Retina (tissue), 1 donor: Measurements from ENCODE around the gene HYAL3.

Source experiments
- DNase-seq: peaks from one replicate; pipeline ENCODE4 v3.0.0-alpha.2; 2016

Gene HYAL3, protein sequence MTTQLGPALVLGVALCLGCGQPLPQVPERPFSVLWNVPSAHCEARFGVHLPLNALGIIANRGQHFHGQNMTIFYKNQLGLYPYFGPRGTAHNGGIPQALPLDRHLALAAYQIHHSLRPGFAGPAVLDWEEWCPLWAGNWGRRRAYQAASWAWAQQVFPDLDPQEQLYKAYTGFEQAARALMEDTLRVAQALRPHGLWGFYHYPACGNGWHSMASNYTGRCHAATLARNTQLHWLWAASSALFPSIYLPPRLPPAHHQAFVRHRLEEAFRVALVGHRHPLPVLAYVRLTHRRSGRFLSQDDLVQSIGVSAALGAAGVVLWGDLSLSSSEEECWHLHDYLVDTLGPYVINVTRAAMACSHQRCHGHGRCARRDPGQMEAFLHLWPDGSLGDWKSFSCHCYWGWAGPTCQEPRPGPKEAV

DNA sequence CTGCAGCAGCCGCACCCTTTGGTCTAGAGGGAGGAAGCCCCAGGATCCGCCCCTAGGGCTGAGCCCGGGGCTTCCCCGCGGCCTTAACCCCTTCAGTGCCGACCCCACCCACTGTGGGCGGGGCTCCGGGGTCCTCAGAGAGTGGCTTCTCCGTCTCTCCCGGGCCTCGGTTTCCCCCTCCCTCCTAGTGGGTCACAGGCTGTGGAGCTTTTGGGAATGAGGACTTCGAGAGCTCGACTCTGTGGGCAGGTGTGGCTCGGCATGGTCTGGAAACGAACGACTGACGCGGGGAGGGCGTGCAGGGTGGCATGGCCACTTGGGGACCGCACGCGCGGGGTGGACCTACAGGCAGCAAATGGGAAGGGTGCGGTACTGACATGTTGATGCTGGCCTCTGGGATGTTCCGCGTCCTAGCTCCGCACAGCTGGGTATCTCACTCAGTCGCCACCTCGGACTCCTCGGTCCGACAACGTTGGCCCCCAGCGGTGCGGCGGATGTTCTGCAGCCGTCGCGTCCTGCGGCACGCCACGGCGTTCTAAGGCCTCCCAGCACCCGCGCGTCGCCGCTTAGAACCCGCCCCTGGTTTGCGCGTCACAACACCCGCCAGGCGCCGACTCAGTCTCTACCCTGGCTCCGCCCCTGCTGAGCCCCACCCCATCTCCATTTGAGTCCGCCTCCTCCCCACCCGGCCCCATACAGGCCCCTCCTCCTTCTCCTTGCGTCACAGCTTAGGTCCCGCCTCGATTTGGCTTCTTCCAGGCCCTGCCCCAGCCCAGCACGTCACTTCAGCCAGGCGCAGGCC, at the start of gene HYAL3, which contains the start of gene NAA80:
TSS of gene HYAL3 (minus strand) at position 570 of the 802 bp plus-strand sequence. CDS start 3,803 bp downstream, outside the sequence.
TSS of gene NAA80 (minus strand) at position 570 of the 802 bp plus-strand sequence. CDS start 1,942 bp downstream, outside the sequence.
- peak; percentile 97 for DNase-seq

DNA sequence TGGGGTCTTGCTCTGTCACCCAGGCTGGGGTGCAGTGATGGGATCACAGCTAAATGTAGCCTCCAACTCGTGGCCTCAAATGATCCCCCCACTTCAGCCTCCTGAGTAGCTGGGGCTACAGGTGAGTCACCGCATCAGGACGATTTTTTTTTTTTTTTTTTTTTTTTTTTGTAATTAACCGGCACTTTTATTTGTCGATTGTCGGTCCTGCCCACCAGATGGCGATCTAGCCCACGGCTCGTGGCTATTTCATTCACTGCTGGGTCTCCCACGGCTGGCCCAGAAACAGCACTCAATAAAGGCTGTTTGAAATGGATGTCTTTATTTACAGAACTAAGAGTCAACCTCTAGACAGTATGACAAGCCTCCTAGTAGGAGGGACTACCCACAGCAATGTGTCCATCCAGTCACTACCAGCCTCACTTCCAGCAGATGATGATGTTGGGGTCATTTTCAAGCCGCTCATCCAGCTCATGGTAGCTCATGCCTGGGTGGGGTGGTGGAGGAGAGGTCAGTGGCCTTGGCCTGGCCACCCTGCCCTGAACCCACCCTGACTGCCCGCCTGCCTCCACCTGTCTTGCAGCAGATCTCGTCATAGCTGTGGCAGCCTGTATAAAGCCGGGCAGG, 48.1 kb upstream of the HYAL3 start:
- peak; percentile 77 for DNase-seq

DNA sequence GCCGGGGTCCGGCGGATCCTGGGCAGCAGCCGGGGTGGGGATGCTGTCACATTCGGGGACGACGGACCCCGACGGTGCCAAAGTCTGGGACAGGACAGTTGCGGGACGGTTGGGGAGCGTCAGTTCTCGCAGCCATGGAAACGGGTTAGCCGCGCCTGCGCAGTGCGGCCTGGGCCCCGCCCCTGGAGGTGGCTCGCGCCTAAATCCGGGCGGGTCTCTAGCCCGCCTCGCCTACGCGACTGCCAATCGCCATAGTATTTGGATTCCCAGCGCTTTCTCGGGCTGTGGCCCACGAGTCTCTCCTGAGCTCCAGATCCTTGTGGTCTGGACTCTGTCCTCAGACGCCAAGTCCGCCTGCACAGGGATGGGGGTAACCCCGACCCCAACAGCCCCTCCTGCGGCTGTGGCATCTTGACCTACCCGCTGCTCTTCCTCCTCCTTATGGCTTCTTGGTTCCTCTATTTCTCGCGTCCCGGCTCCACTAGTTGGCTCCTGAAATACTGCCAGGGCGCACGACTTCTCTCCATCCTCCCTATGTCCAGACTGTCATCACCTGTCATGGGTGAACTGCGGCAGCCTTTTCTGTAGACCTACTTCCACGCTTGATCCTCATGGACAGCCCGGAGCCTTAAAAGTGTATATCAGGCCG, 46.5 kb upstream of the HYAL3 start, which contains the start of gene ZMYND10:
TSS of gene ZMYND10 (minus strand) at position 147 of the 649 bp plus-strand sequence. CDS start 153 bp downstream, outside the sequence.
- DNase-seq, result peak; percentile 87

DNA sequence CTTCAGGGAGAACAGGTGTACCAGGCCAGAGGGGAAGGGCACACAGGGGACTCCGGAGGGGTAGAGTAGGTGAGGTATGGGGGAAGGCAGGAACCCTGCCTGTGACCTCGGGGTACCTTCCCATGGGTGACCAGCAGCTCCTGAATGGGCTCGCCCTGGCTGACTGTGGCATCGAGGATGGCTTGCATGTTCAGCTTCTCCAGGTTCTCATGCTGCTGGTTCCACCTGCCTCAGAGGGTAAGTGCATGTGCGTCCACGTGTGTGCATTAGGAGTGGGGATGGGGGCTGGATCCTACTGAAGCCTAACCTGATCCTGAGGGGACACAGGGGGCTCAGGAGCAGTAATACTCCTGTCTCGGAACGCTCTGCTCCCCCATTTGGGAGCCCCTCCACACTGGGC, 45.8 kb upstream of the HYAL3 start:
- DNase-seq, result no peak

DNA sequence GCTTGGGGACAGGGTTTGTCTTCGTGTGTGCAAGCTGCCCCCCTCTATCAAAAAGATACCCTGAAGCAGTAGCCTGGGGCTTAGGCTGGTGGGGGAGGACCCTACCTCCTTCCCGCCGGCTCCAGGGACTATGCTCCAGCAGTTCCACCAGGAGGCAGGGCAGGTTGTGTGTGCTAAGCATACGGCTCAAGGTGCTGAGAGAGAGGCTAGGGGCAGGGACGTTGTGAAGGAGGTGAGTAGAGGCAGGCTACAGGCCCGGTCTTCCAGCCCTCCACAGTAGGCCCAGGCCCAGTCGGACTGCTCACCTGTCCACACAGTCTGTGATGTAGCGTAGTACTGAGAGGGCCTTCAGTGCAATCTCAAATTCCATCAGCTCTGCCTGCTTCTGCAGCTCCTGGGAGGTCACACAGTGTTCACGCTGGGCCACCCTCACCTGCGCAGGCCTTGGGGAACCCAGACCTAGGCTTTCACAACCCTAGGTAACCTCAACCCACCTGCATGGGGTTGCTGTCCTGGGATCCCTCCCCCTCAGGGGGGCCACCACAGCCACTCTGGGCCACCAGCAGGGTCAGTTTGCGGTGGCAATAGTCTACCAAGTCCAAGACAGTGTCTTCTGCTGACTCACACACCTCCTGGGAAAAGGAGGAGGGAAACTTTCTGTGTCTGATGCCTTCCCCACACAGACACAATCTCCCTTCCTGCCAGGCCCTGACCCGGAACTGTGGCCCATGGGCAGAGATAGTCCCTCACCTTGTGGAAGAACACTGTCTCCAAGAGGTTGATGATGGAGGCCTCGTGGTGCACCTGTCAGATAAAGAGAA, 43.8 kb upstream of the HYAL3 start:
- DNase-seq, result no peak

DNA sequence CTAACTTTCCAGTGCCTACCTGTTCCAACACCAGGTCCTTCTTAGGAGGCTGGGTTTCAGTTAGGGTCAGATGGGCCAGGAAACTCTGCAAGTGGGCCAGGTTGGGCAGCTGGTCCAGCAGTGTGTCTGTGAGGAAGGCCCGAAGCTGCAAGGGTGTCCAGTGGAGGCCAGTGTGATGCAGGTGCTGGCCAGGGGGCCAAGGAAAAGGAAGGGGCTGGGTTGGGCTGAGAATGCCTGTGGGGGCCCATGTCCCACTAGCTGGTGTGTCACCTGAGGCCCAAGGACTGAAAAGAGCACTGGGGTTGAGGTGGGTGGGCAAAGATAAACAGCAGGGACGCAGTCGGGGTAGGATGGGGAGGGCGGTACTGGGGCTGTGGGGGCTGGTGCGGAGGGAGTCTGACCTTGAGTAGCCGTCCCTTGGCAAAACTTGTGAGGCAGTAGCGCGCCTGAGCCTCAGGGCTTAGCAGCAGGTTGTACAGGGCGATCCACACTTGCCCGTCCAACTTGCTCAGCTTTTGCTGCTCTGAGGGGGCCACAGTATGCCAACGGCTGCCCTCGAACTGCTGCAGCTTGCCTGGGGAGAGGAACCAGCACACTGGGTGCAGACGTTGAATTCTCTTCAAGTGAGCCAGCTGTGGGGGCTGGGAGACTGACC, 42.9 kb upstream of the HYAL3 start:
- no peak for DNase-seq

DNA sequence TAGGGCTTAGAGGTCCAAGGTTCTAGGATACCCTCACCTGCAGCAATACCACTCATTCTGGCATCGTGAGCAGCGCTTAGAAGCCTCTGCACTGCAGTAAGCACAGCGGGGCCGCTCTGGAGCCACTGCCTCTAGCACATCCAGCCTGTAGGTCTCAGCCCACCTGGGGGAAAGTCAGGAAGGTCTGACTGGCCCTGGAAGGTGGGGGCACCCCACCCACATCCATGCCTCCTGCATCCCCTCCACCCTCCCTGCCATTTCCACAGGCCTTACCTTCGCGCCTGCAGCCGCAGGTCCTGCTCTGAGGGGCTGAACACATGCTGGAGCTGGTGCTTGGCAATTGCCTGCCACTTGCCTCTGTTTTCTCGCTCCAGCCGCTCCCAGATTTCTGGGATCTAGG, 42.3 kb upstream of the HYAL3 start:
- no peak for DNase-seq

DNA sequence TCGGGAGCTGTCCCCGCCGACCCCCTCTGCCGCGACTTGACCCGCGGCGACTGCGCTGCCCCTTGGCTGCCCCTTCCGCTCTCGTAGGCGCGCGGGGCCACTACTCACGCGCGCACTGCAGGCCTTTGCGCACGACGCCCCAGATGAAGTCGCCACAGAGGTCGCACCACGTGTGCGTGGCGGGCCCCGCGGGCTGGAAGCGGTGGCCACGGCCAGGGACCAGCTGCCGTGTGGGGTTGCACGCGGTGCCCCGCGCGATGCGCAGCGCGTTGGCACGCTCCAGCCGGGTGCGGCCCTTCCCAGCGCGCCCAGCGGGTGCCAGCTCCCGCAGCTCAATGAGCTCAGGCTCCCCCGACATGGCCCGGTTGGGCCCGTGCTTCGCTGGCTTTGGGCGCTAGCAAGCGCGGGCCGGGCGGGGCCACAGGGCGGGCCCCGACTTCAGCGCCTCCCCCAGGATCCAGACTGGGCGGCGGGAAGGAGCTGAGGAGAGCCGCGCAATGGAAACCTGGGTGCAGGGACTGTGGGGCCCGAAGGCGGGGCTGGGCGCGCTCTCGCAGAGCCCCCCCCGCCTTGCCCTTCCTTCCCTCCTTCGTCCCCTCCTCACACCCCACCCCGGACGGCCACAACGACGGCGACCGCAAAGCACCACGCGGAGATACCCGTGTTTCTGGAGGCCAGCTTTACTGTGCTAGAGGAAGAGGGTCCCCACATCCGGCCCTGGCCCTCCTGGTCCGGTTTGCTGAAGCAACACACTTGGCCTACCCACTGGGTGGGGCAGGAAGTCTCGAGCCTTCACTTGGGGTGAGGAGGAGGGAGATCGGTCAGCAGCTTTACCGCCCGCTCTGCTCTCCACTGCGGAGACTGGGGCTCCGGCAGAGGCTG, 41.5 kb upstream of the HYAL3 start, which contains the start of gene RASSF1:
TSS of gene RASSF1 (minus strand) at position 389 of the 882 bp plus-strand sequence. CDS start at position 358, 31 bp downstream.
- DNase-seq, result peak; percentile 46

DNA sequence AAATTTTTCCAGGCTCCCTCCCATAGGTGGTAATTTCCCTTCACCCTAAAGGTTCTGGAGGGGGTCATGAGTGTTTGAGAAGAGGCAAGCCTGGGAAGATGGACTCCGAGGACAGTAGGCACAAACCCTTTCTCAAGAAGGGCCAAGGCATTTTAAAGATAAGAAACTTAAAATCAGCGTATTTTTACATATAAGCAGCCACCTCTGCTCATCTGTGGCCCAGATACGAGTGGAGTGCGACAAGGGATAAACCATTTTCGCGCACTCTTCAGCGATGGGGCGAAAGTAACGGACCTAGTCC, 40.9 kb upstream of the HYAL3 start:
- DNase-seq, result no peak

DNA sequence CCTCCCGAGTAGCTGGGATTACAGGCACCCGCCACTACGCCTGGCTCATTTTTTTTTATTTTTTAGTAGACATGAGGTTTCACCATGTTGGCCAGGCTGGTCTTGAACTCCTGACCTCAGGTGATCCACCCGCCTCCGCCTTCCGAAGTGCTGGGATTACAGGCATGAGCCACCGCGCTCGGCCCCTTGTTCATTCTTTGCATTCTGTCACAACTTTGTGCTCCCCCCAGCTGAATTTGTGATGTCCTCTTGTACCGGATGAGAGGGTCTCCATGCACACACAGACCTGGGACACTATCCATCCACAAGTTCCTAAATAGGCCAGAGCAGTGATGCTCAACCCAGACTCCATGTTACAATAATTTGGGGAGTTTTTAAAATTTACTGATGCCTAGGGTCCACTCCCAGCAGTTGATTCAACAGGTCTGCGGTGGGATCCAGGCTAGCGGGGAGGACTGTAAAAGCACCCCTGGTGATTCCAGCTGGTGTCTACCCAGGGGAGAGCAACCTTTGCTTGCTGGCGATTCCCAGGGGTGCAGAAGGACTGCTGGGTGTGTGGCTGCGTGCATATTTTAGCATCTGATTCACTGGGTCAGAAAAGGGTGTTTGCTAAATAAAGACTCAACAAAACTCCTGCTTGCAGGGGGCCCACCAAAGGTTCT, 40.4 kb upstream of the HYAL3 start:
- no peak for DNase-seq

DNA sequence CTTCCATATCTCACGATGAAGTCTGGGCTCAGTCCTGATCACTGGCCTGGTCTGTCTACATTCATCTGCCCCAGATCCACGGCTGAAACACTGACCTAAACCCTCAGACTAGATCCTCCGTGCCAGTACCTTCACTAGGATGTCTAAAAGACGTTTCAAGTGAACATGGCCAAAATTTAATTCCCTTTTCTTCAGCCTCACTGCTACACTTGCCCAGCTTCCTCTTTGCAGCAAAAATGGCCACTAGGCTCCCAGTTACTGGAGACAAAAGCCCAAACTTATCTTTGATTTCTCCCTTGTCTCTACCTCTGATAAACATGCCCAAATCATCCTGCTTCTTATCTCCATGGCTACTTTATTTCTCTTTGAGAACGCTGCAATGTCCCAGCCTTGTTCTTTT, 39.8 kb upstream of the HYAL3 start:
- DNase-seq, result no peak

DNA sequence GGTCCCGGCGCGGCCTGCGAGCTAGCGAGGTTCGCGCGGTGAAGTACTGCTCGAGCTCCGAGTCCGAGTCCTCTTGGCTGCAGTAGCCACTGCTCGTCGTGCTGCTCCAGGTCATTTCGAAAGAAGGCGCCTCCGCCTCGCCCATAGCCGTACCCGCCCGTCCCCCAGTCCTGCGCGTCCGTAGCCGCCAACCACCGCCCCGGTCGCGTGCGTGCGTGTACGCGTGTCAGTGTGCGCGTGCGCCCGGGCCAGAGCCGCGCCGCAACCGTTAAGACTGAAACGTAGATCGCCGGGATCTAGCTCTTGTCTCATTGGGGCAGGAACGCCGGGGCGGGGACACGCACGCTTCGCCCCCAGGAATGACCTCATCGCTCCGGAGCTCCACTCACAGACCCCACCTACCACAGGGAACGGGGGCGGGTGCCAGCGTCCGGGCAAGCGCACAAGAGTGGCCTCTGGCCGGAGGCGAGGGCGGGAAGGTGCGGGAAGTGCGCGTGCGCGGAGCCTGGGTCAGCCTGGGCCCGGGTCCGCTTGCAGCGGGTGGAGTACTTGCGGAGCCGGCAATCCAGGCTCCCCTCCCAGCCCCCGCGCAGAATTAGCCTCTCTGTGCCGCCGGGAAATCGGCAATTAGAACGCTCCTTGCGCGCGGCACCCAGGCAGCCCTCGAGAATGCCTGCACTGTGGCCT, 38.1 kb upstream of the HYAL3 start:
- DNase-seq, result peak; percentile 97

DNA sequence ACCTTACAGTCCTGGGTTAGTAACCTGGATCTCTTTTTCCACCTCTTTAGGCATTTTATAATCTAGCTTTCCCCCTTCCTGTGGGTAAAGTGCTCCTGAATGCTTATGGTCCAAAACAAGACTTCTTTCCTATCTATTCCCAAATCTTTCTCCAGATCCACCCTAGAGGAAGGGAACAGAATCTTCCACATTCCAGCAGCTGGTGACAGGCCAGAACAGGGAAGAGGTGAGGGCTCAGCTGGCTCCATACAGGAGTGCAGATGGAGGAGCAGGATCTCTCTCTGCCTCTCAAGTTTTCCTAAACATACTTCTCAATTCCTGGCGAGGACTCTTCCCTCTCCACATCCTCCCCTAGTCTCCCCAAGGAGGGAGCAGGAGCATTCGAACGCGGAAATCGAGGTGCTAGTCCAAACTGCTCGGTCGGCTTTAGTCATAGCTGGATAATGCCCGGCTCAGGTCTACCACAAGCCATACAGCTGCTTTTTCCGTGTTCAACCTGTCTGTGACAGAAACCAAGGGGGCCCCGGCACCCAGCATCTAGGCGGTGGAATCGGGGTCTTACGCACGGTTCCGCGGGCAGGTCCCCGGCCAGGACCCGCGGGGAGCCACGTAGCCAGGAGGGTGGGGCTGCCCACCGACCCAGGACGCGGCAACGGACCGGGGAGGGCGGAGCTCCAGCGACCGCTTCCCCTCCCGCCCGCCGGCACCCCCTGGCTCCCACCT, 37.4 kb upstream of the HYAL3 start:
- DNase-seq, result no peak

DNA sequence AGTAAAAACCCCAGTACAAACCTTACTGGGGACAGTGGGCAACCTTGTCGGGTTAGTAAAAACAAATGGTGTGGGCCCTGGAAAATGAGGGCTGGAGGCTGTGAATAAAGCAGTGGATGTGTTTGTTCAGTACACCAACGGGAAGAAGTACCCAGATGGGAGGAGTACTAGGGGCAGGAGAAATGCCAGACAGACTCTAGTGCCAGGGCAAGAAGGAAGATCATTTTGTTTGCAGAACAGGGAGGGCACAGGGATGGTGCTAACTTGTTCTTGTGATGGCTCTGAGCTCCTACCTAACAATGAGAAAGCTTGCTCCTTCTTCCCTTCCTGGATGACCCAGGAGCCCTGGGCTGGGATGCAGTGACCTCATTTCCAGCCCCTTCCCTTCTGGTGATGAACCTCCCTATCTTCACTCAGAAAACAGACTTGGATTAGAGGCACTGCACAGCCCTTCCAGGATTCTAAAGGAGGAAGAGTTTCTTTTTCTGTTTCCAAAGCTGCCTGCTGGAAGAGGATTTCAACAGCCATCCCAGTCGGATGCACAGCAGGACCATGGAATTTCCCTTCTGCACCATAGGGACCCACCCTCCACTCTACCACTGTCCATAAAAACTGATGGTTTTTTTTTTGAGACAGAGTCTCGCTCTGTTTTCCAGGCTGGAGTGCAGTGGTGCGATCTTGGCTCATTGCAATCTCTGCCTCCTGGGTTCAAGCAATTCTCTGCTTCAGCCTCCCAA, 35.3 kb upstream of the HYAL3 start:
- no peak for DNase-seq

DNA sequence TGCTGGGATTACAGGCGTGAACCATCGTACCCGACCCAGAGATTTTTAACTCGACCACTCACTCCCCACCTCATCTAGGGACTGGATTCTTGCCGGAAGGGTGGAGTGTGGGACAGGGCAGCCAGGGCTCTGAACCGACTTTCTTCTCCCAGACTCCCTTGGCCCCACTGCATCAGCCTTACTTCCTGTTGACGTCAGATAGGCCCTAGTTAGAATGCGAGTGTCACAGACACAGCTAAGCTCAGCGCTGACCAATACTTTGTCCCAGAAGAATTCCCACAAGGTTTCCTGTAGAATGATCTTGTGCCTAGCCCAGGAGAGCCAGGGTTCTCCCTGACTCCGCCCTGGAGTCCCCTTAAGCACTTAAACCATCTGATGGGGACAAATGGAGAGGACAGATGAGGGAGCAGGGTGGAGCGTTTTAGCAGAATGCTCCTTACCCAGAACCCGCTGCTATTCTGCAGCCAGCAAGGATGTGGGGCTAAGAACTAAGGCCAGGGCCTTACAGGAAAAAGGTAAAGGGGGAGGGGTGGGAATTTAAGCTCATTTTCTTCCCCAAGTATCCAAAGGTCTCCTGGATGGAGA, 34.6 kb upstream of the HYAL3 start:
- no peak for DNase-seq

DNA sequence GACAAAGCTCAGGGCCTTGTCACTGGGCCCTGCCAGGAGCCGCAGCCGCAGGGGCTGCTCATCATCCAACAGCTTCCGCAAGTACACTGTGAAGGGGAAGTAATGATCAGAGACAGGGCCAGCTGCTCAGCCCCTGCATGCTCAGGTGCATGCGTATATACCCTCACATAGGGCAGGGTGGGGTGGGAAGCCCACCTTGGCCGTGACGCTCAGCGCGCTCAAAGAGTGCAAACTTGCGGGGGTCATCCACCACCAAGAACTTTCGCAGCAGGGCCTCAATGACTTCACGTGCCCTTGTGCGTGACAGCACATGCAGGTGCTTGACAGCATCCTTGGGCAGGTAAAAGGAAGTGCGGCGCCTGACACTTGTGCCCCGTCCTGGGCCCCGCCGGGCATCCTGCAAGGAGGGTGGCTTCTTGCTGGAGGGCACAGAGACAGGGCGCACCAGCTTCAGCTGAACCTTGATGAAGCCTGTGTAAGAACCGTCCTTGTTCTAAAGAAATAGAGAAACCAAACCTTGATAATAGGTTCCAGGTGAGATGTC, 32.2 kb upstream of the HYAL3 start:
- no peak for DNase-seq

DNA sequence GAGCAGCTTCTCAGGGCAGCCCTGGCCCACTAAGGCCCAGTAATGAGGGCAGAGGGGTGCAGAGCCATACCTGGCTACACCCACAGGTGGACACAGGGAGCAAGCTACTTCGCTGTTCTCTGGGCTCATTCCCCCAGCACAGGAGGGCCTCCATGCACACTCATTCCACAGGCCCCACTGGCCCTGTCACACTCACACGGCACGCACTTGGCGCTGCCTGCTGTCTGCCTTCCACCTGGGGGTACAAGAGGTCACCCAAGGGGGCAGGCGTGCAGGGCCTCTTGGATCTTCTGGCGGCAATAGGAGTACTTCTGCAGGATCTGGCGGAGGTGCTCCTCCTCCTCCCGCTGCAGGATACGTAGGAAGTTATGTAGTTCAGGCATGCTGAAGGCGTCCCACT, 31.1 kb upstream of the HYAL3 start:
- DNase-seq, result no peak
